Glutamatergic neuron (in vitro differentiated cells): ENCODE measurements around the gene PTPRO. TPM values are rescaled to one million over a fixed set of nuclear protein-coding genes. Genes with fewer than 3 reads are reported as not detected.

Experiments used
- DNase-seq: peaks from one replicate; pipeline ENCODE4 v3.0.0; 2022
- H3K27ac Mint-ChIP-seq: one replicate; pipeline ENCODE4 v1.8.0; 2020; ENCODE audit warnings: mild to moderate bottlenecking, mixed read lengths, inconsistent platforms; ENCODE audit not compliant: unreplicated experiment
- H3K27me3 Mint-ChIP-seq: one replicate; pipeline ENCODE4 v1.8.0; 2020; ENCODE audit warnings: mild to moderate bottlenecking, moderate library complexity, mixed read lengths, inconsistent platforms; ENCODE audit not compliant: unreplicated experiment
- H3K36me3 Mint-ChIP-seq: one replicate; pipeline ENCODE4 v1.8.0; 2020; ENCODE audit warnings: mild to moderate bottlenecking, mixed read lengths, inconsistent platforms; ENCODE audit not compliant: unreplicated experiment
- H3K4me1 Mint-ChIP-seq: one replicate; pipeline ENCODE4 v1.8.0; 2020; ENCODE audit warnings: mild to moderate bottlenecking, low read depth, mixed read lengths, inconsistent platforms; ENCODE audit not compliant: unreplicated experiment
- H3K4me3 Mint-ChIP-seq: one replicate; pipeline ENCODE4 v1.8.0; 2020; ENCODE audit warnings: mild to moderate bottlenecking, mixed read lengths, inconsistent platforms; ENCODE audit not compliant: unreplicated experiment
- H3K9me3 Mint-ChIP-seq: one replicate; pipeline ENCODE4 v1.8.0; 2020; ENCODE audit warnings: mild to moderate bottlenecking, moderate library complexity, mixed read lengths, inconsistent platforms; ENCODE audit not compliant: unreplicated experiment
- total RNA-seq: library from RNA; stranded (reverse); fragmentation: NEBNext Ultra II Directional; extraction: Animal tissue kit (Norgen Biotek cat#: 25700); gene quantifications from one replicate; pipeline ENCODE4 v1.2.1, GENCODE V29; 2021; ENCODE audit not compliant: unreplicated experiment
- TF ChIP-seq, protein P1 (sequence below): fragments of 200-600 bp; sonication (generic); IDR thresholded peaks from one replicate; pipeline ENCODE4 v1.5.0; 2021; ENCODE audit not compliant: partially characterized antibody, unreplicated experiment

Gene PTPRO
- total RNA-seq, 1 donor from 2014 or later = 32.5 TPM

DNA sequence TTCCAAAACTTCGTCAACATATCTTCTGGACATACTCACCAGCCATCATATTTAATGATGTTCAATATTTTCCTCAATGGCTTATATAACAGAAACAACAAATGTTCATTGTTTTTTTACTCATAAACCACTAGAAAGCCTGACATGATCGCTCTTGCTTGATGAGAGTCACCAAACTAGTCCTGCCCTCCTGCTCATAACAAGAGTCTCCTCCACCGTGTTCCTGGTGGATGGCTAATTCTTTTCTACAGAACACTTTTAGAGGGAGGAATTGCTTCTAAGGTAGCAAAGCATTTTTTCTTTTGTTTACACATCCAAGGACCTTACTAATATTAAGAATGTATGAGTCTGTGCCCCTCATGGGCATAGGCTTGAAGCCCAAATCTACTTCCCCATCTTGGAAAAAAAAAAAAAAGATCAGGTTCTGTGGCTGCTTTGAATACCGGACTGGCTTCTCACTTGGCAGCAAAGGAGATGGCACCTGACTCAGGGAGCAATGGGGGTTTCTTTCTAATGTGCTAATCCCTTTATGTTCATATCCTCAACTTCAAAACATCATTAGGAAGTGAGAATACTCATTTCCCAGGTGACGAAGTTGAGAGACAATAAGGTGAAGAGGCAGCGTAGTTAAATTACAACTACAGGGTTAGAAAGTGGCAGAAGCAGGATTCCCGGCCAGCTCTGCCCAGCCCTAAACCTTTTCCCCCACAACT lies 278.1 kb downstream of the PTPRO start:
- H3K27ac Mint-ChIP-seq = no peak overlapping the region
- no peaks in the 10 kb centered on the region for H3K9me3 Mint-ChIP-seq
- H3K36me3 Mint-ChIP-seq = peaks cover 5% of the 10 kb centered on the region
- TF ChIP-seq, protein P1, sequence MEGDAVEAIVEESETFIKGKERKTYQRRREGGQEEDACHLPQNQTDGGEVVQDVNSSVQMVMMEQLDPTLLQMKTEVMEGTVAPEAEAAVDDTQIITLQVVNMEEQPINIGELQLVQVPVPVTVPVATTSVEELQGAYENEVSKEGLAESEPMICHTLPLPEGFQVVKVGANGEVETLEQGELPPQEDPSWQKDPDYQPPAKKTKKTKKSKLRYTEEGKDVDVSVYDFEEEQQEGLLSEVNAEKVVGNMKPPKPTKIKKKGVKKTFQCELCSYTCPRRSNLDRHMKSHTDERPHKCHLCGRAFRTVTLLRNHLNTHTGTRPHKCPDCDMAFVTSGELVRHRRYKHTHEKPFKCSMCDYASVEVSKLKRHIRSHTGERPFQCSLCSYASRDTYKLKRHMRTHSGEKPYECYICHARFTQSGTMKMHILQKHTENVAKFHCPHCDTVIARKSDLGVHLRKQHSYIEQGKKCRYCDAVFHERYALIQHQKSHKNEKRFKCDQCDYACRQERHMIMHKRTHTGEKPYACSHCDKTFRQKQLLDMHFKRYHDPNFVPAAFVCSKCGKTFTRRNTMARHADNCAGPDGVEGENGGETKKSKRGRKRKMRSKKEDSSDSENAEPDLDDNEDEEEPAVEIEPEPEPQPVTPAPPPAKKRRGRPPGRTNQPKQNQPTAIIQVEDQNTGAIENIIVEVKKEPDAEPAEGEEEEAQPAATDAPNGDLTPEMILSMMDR = no peak
- no peaks in the 10 kb centered on the region for H3K27me3 Mint-ChIP-seq
- DNase-seq = no peak
- no peak overlapping the region for H3K4me3 Mint-ChIP-seq
- no peaks in the 10 kb centered on the region for H3K4me1 Mint-ChIP-seq

DNA sequence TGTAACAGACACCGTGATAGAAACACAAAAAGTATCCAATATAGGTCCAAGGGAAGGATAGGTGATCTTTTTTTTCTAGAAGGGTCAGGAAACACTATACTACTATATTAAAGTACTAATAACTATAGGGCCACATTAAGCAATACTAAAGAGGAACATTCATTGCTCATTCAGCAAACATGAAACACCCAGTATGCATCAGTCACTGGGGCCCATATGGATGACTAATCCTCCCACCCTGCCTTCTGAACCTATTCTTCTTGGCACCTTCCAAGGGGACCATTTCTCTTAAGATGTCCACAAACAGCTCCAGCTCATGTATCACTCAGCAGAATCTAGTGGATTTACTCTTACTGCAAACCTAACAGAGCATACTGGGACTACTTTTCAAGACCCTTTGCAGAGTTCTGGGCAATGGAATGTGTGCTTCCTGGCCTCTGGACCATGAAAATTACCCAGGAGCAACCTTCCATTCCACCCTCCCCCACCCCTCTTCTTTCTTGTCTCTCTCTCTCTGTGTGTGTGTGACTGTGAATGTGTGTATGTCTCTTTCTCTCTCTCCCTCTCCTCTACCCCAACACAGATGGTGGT lies 279.0 kb downstream of the PTPRO start:
- H3K4me1 Mint-ChIP-seq = no peaks in the 10 kb centered on the region
- no peaks in the 10 kb centered on the region for H3K9me3 Mint-ChIP-seq

DNA sequence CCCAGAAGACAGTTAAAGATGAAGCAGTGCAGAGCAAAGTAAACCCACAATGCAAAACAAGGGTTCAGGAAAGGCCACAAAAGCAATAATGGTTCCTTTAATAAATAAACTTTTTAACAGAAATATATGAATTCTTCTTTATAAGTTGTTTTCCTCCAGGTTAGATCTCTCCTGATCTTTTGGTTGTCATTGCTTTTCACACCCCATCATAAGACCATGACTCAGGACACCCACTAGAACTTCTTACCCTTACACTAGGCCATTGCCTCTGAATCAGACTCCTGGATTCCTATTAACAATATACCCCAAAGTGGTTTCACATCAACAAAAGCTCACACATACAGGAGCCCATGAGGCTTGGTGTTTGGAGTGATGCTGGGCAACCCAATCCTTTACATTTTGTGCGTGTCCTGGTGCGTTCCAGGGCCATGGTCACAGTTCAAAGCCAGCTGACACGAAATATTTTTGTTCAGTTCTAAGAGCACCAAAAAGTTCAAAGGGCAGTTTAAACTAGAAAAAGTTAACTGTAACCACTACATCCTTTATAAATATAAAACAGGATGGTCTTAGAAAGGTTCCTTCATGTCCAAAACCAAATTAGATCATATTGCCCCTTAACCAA lies 279.9 kb downstream of the PTPRO start:
- Mint-ChIP-seq H3K4me3 (no peak overlapping the region), H3K27ac (no peak overlapping the region), H3K36me3 (peaks cover 5% of the 10 kb centered on the region), H3K4me1 (no peaks in the 10 kb centered on the region), H3K27me3 (no peaks in the 10 kb centered on the region), H3K9me3 (no peaks in the 10 kb centered on the region)
- TF ChIP-seq, protein P1 = no peak
- no peak for DNase-seq

More for the DNA sequence above, 279.0 kb downstream of the PTPRO start:
- Mint-ChIP-seq H3K4me3 (no peak overlapping the region), H3K27ac (no peak overlapping the region), H3K36me3 (peaks cover 5% of the 10 kb centered on the region), H3K27me3 (no peaks in the 10 kb centered on the region)
- TF ChIP-seq, protein P1 = no peak
- DNase-seq = no peak

DNA sequence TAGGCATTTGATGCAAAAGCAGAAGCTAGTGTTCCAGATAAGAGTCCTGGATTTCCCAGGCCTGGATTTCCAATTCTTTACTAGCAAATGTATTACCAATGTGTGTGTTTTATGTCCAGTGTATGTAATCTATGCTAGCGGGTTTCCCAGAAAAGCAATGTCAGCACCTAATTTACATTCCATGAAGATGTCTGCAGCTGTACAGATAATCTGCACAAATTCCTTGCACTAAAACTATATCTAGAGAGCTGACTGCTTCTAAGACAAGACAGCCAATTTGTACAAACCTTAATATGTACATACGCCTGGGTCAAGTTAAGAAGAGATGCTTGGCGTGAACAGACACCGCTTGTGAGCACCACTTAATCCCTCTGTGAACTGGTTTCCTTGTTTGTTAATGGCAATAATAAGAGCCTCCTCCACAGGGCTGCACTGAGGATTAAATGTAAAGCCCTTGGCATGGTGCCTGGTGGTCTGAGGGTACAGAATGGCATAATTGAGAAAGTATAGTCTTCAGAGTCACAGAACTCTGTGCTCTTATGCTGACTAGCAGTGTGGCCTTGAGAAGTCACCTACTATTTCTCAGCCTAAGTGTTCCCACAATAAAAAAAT lies 281.3 kb downstream of the PTPRO start:
- Mint-ChIP-seq H3K27me3 (no peaks in the 10 kb centered on the region), H3K9me3 (no peaks in the 10 kb centered on the region), H3K4me1 (no peaks in the 10 kb centered on the region), H3K36me3 (no peaks in the 10 kb centered on the region), H3K27ac (no peak overlapping the region), H3K4me3 (no peak overlapping the region)
- TF ChIP-seq, protein P1 = no peak
- DNase-seq = no peak
